K562 (cell line): ENCODE results near the gene MYL12B. TPM values are rescaled to one million over a fixed set of nuclear protein-coding genes. Genes with fewer than 3 reads are reported as not detected.

ENCODE experiments used
- BCL6 ChIP-seq: fragments of 250-450 bp; sonication (Bioruptor Pico); IDR thresholded peaks from 2 replicates; pipeline ENCODE4 v1.4.0; 2020
- CXXC5 ChIP-seq: fragments of 250-450 bp; sonication (Bioruptor Pico); IDR thresholded peaks from 2 replicates; pipeline ENCODE4 v1.8.0; 2022; ENCODE audit warnings: inconsistent platforms, mild to moderate bottlenecking, moderate library complexity
- MGA ChIP-seq: fragments of 450-650 bp; IDR thresholded peaks from 2 replicates; pipeline ENCODE4 v1.6.1; 2016; ENCODE audit warnings: mild to moderate bottlenecking, moderate library complexity
- RERE ChIP-seq: sonication (generic); formaldehyde crosslinking; IDR thresholded peaks from 2 replicates; pipeline ENCODE4 v1.8.0; 2023; ENCODE audit warnings: missing genetic modification reagents, mild to moderate bottlenecking, borderline replicate concordance
- RFX1 ChIP-seq: fragments of 450-650 bp; IDR thresholded peaks from 2 replicates; pipeline ENCODE4 v1.6.1; 2016; ENCODE audit warnings: mild to moderate bottlenecking, moderate library complexity
- TOE1 ChIP-seq, 2 experiments: fragments of 450-650 bp in 1 of 2; sonication (generic) in 1 of 2; formaldehyde crosslinking in 1 of 2; IDR thresholded peaks; 2 replicates each; pipeline versions ENCODE4 v1.7.1 to v1.8.0; 2016 to 2022; ENCODE audit warnings: borderline replicate concordance in 2 of 2, mild to moderate bottlenecking in 2 of 2, antibody characterized with exemption in 1 of 2, inconsistent platforms in 1 of 2, low read depth in 1 of 2, missing genetic modification reagents in 1 of 2, moderate library complexity in 1 of 2
- polyA plus RNA-seq, 8 experiments: library from polyadenylated mRNA; depleted of rRNA in 4 of 8; stranded (reverse) in 5 of 8; unstranded in 3 of 8; fragments of >200 nt; fragmentation: Nextera tagmentation in 2 of 8; fragmentation: Illumina TruSeq in 1 of 8; extraction: Ambion mirVana in 2 of 8; extraction: Trizol in 1 of 8; gene quantifications; 2 replicates each; pipeline versions ENCODE4 v1.2.1 to v1.2.3, GENCODE V29; 2011 to 2014; ENCODE audit warnings: inconsistent platforms in 1 of 8, missing spikeins in 1 of 8
- total RNA-seq, 7 experiments: library from RNA; depleted of rRNA in 6 of 7; stranded (reverse); fragments of >200 nt in 6 of 7; fragmentation: Illumina TruSeq in 2 of 7; extraction: Trizol in 2 of 7; gene quantifications; 2 replicates each; pipeline versions ENCODE4 v1.2.1 to v1.2.3, GENCODE V29; 2011 to 2021; ENCODE audit warnings: low replicate concordance in 1 of 7
- TF ChIP-seq, protein P1 (sequence below): sonication (generic); formaldehyde crosslinking; IDR thresholded peaks from 2 replicates; pipeline ENCODE4 v1.4.0; 2020; ENCODE audit warnings: mild to moderate bottlenecking, missing genetic modification reagents

Gene MYL12B
- total and polyA plus RNA-seq, 9 of the 15 experiments (the other 6 are each of a cell fraction or from before 2014, with no cell fraction given): 220 to 995 (median 463) TPM

DNA sequence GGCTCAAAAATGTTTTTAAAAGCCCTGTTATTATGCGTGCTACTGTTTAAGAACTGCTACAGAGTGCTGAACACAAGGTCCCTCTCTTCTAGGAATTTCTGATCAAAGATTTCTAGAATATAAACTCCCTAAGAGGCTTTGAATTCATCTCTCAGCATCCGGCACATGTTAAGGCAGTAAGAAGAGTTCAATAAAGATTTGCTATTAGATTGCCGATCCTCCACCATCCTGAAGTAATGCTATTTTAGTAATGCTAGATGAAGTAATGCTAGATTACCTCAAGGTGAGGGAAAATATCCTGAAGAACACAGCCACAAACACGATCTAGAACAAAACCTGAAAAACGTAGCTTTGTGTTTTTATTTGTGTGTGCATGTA is 949 bp upstream of the MYL12B start (continued):
- TF ChIP-seq MGA: 0 out of 2 replicates have a peak, but pooled peaks have one; percentile 35
- TF ChIP-seq BCL6 (CRISPR knock-in tag): no peak
- TF ChIP-seq, protein P1, sequence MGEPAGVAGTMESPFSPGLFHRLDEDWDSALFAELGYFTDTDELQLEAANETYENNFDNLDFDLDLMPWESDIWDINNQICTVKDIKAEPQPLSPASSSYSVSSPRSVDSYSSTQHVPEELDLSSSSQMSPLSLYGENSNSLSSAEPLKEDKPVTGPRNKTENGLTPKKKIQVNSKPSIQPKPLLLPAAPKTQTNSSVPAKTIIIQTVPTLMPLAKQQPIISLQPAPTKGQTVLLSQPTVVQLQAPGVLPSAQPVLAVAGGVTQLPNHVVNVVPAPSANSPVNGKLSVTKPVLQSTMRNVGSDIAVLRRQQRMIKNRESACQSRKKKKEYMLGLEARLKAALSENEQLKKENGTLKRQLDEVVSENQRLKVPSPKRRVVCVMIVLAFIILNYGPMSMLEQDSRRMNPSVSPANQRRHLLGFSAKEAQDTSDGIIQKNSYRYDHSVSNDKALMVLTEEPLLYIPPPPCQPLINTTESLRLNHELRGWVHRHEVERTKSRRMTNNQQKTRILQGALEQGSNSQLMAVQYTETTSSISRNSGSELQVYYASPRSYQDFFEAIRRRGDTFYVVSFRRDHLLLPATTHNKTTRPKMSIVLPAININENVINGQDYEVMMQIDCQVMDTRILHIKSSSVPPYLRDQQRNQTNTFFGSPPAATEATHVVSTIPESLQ (CRISPR knock-in tag): no peak
- no peak for TF ChIP-seq RFX1
- no peak for TF ChIP-seq CXXC5 (CRISPR knock-in tag)
- no peak for TF ChIP-seq TOE1 (IDR thresholded peaks at IDR 0.05; ENCODE audit: borderline replicate concordance)
- no peak for TF ChIP-seq TOE1 (CRISPR knock-in tag; IDR thresholded peaks at IDR 0.05; ENCODE audit: borderline replicate concordance, low read depth)
- TF ChIP-seq RERE (CRISPR knock-in tag): 0 out of 2 replicates have a peak, but pooled peaks have one; percentile 36
